Articular chondrocyte of knee joint (primary cell): ENCODE measurements around the gene PCDHA6. TPM values are rescaled to one million over a fixed set of nuclear protein-coding genes. Genes with fewer than 3 reads are reported as not detected.

ENCODE experiments used
- total RNA-seq: library from RNA; depleted of rRNA; stranded (reverse); fragments of >200 nt; gene quantifications from 2 replicates; pipeline ENCODE4 v1.2.3, GENCODE V29; 2012

The PCDHA6 gene
- total RNA-seq, 1 donor: 0.32 TPM

Other genes starting within 250 kb of the PCDHA6 start
- 2.9 and 5.3 TPM in 2 replicates for gene CD14, start 194.8 kb upstream of the PCDHA6 start, total RNA-seq
- 7.7 and 26.5 TPM in 2 replicates for gene TMCO6, start 188.5 kb upstream of the PCDHA6 start, total RNA-seq
- 22.9 and 29.6 TPM in 2 replicates for gene NDUFA2, start 180.3 kb upstream of the PCDHA6 start, total RNA-seq
- 98.9 and 99.1 TPM in 2 replicates for gene IK, start 180.1 kb upstream of the PCDHA6 start, total RNA-seq
- 21.5 and 24.4 TPM in 2 replicates for gene WDR55, start 163.1 kb upstream of the PCDHA6 start, total RNA-seq
- gene DND1, start 154.4 kb upstream of the PCDHA6 start, total RNA-seq: 0.11 and 0.13 TPM in 2 replicates
- gene HARS1, start 136.6 kb upstream of the PCDHA6 start, total RNA-seq: 47.3 and 49.1 TPM in 2 replicates
- 24.4 and 28.6 TPM in 2 replicates for gene HARS2, start 136.5 kb upstream of the PCDHA6 start, total RNA-seq
- gene ZMAT2, start 127.5 kb upstream of the PCDHA6 start, total RNA-seq: 43.1 and 52.0 TPM in 2 replicates
- under 0.01 and 0.11 TPM in 2 replicates for gene PCDHA1, start 41.8 kb upstream of the PCDHA6 start, total RNA-seq
- under 0.01 TPM in 1 of 2 replicates, not detected in the other for gene PCDHA2, start 33.1 kb upstream of the PCDHA6 start, total RNA-seq
- gene PCDHA3, start 26.9 kb upstream of the PCDHA6 start, total RNA-seq: 0.11 and 0.26 TPM in 2 replicates
- 0.26 and 0.32 TPM in 2 replicates for gene PCDHA4, start 20.9 kb upstream of the PCDHA6 start, total RNA-seq
- gene PCDHA5, start 6.3 kb upstream of the PCDHA6 start, total RNA-seq: under 0.01 and 0.13 TPM in 2 replicates
- gene PCDHA7, start 6.3 kb downstream of the PCDHA6 start, total RNA-seq: 0.13 and 0.22 TPM in 2 replicates
- 0.11 and 0.13 TPM in 2 replicates for gene PCDHA8, start 13.2 kb downstream of the PCDHA6 start, total RNA-seq
- 0.11 and 0.26 TPM in 2 replicates for gene PCDHA9, start 20.4 kb downstream of the PCDHA6 start, total RNA-seq
- 0.13 and 0.54 TPM in 2 replicates for gene PCDHA10, start 27.9 kb downstream of the PCDHA6 start, total RNA-seq
- 0.11 and 0.13 TPM in 2 replicates for gene PCDHA11, start 41.0 kb downstream of the PCDHA6 start, total RNA-seq
- gene PCDHA12, start 47.3 kb downstream of the PCDHA6 start, total RNA-seq: 0.13 TPM in 1 of 2 replicates, not detected in the other
- gene PCDHA13, start 54.2 kb downstream of the PCDHA6 start, total RNA-seq: 0.11 and 0.13 TPM in 2 replicates
- under 0.01 and 0.13 TPM in 2 replicates for gene PCDHAC1, start 98.3 kb downstream of the PCDHA6 start, total RNA-seq
- gene PCDHAC2, start 138.5 kb downstream of the PCDHA6 start, total RNA-seq: 0.13 and 0.22 TPM in 2 replicates
- under 0.01 TPM in 1 of 2 replicates, not detected in the other for gene PCDHB1, start 223.4 kb downstream of the PCDHA6 start, total RNA-seq